Left lung (tissue), 10 donors: Measurements from ENCODE around the gene ATP6V0C. TPM values are rescaled to one million over a fixed set of nuclear protein-coding genes. Genes with fewer than 3 reads are reported as not detected.

Experiments used
- ATAC-seq: fragments of 200-7000 bp; cut with Tn5 transposase; one replicate; pipeline ENCODE4 v1.9.1; 2020; ENCODE audit warnings: moderate library complexity
- DNase-seq, 4 donors: peaks; one replicate each; pipeline ENCODE4 v3.0.0-alpha.2; 2013 to 2020
- H3K27ac ChIP-seq, 2 donors: fragments of 200-600 bp; sonication (generic) in 1 of 2; one replicate each; pipeline versions ENCODE4 v1.5.0 to v1.8.0; 2020 to 2021
- H3K27me3 ChIP-seq, 2 donors: fragments of 200-600 bp; sonication (generic) in 1 of 2; one replicate each; pipeline versions ENCODE4 v1.5.0 to v1.8.0; 2020 to 2021
- H3K36me3 ChIP-seq, 2 donors: fragments of 200-600 bp; sonication (generic) in 1 of 2; one replicate each; pipeline versions ENCODE4 v1.5.0 to v1.8.0; 2020 to 2021
- H3K4me1 ChIP-seq, 2 donors: fragments of 200-600 bp; one replicate each; pipeline ENCODE4 v1.8.0; 2021
- H3K4me3 ChIP-seq, 2 donors: fragments of 200-600 bp; sonication (generic) in 1 of 2; one replicate each; pipeline versions ENCODE4 v1.5.0 to v1.8.0; 2020 to 2021; ENCODE audit warnings: mild to moderate bottlenecking in 1 of 2
- H3K9me3 ChIP-seq, 2 donors: fragments of 200-600 bp; sonication (generic) in 1 of 2; one replicate each; pipeline versions ENCODE4 v1.5.0 to v1.8.0; 2020 to 2021
- CTCF ChIP-seq, 2 donors: fragments of 200-600 bp; sonication (generic) in 1 of 2; IDR thresholded peaks; one replicate each; pipeline versions ENCODE4 v1.5.0 to v1.8.0; 2021; ENCODE audit warnings: antibody characterized with exemption in 2 of 2
- intact Hi-C, 2 donors: fragments of 100-400 bp; cut with DNase I; formaldehyde crosslinking; loops; one replicate each; pipeline versions ENCODE4 v1.11.2 to v1.14.2; 2022
- polyA plus RNA-seq, 6 donors: library from polyadenylated mRNA; unstranded; fragments of 120-200 nt; gene quantifications; one replicate each; pipeline ENCODE4 v1.2.1, GENCODE V29; 2013; ENCODE audit not compliant: insufficient read length in 6 of 6
- total RNA-seq, 2 donors: library from RNA; stranded (reverse); fragmentation: NEBNext Ultra II Directional; extraction: Animal tissue kit (Norgen Biotek cat#: 25700); gene quantifications; one replicate each; pipeline ENCODE4 v1.2.1, GENCODE V29; 2021
- donor health status: DM: no; HTN: yes; CAD: no.
- donor health status: DM: no; HTN: no; CAD: no.

ATP6V0C gene
- total and polyA plus RNA-seq, 8 donors, result 76.6 to 333 (median 102) TPM

- intact Hi-C loops, result no loop called here
- DNase-seq (peak in 1 of 4 donors; percentile 76), ATAC-seq (no peak)
- no peak overlapping the region for H3K27ac ChIP-seq
- no peak overlapping the region for H3K4me3 ChIP-seq
- H3K27me3 ChIP-seq, result no peaks in the 10 kb centered on the region
- peaks cover 0 to 66% of the 10 kb centered on the region in 2 donors for H3K36me3 ChIP-seq
- no peak for TF ChIP-seq CTCF (IDR thresholded peaks at IDR 0.05)
- H3K9me3 ChIP-seq, result no peaks in the 10 kb centered on the region
- H3K4me1 ChIP-seq, result peaks cover 2 to 50% of the 10 kb centered on the region in 2 donors
Measured at GRCh38 chr16:2529061-2529931, 15.5 kb downstream of the ATP6V0C start.

GRCh38 chr16:2529961-2530628 is 16.3 kb downstream of the ATP6V0C start:
- DNase-seq (peak in 1 of 4 donors; percentile 71), ATAC-seq (no peak)
- H3K4me1 ChIP-seq, result peaks cover 2 to 49% of the 10 kb centered on the region in 2 donors
- H3K4me3 ChIP-seq, result no peak overlapping the region
- intact Hi-C loops, result no loop called here
- no peaks in the 10 kb centered on the region for H3K27me3 ChIP-seq
- no peaks in the 10 kb centered on the region for H3K9me3 ChIP-seq
- no peak overlapping the region for H3K27ac ChIP-seq
- no peak for TF ChIP-seq CTCF (IDR thresholded peaks at IDR 0.05)
- peaks cover 0 to 58% of the 10 kb centered on the region in 2 donors for H3K36me3 ChIP-seq

GRCh38 chr16:2530629-2531318 is 17.0 kb downstream of the ATP6V0C start:
- ATAC-seq (no peak), DNase-seq (peak in 1 of 4 donors; percentile 80)
- H3K9me3 ChIP-seq, result no peaks in the 10 kb centered on the region
- H3K27me3 ChIP-seq, result no peaks in the 10 kb centered on the region
- H3K36me3 ChIP-seq, result peaks cover 0 to 51% of the 10 kb centered on the region in 2 donors
- intact Hi-C loops, result no loop called here
- peak overlapping the region in 1 of 2 donors; percentile 56 for H3K4me3 ChIP-seq
- peak overlapping the region in 1 of 2 donors; percentile 98 for H3K27ac ChIP-seq
- peaks cover 2 to 50% of the 10 kb centered on the region in 2 donors for H3K4me1 ChIP-seq
- TF ChIP-seq CTCF (IDR thresholded peaks at IDR 0.05), result no peak

- peak within 1 kb of the TSS; percentile 48 to 56 for H3K4me3 ChIP-seq
- ATAC-seq (peak; percentile 2), DNase-seq (no peak)
- H3K9me3 ChIP-seq, result no peaks in the 10 kb centered on the region
- no peaks in the 10 kb centered on the region for H3K27me3 ChIP-seq
- peak within 1 kb of the TSS; percentile 93 to 98 for H3K27ac ChIP-seq
- H3K4me1 ChIP-seq, result peaks cover 2 to 50% of the 10 kb centered on the region in 2 donors
- no peak for TF ChIP-seq CTCF (IDR thresholded peaks at IDR 0.05)
- intact Hi-C loops, result no loop called here
- H3K36me3 ChIP-seq, result peaks cover 0 to 46% of the 10 kb centered on the region in 2 donors
Measured at GRCh38 chr16:2531371-2531695, 17.6 kb downstream of the ATP6V0C start, which contains the start of gene CEMP1. Gene CEMP1 (minus strand): TSS chr16:2531408. CDS start chr16:2531073, 335 bp downstream.
